H1 (cell line): ENCODE data around the gene ENPP3. TPM values are rescaled to one million over a fixed set of nuclear protein-coding genes. Genes with fewer than 3 reads are reported as not detected.

ENCODE experiments used
- CTCF ChIA-PET: fragments of 300-600 bp; sonication (Branson Sonifier 250); formaldehyde crosslinking; loops from one replicate; lab custom pipeline; 2021; ENCODE audit not compliant: partially characterized antibody; lab: Charles Lee
- POLR2A ChIA-PET: fragments of 300-600 bp; sonication (Branson Sonifier 250); formaldehyde crosslinking; loops from one replicate; lab custom pipeline; 2021; ENCODE audit warnings: inconsistent platforms; ENCODE audit not compliant: partially characterized antibody; lab: Charles Lee
- DNase-seq, 2 experiments: peaks; one replicate each; pipeline versions ENCODE4 v3.0.0 to v3.0.0-alpha.2; 2010 to 2022; ENCODE audit warnings: low spot score in 2 of 2, low read depth in 1 of 2, mixed read lengths in 1 of 2
- FAIRE-seq: peaks from 2 replicates; lab custom pipeline; 2011; peaks lifted over from hg19 to GRCh38; lab: Jason Lieb, UNC
- H2AFZ ChIP-seq: 2 replicates; pipeline ENCODE4 v1.8.1; 2012; ENCODE audit warnings: low read length, inconsistent platforms
- H2AK5ac ChIP-seq: 2 replicates; pipeline ENCODE4 v1.6.1; 2013; ENCODE audit warnings: low read depth, low read length
- H2BK120ac ChIP-seq: replicated peaks from 2 replicates; pipeline ENCODE3; 2013; ENCODE audit warnings: low read depth, low read length, inconsistent platforms
- H2BK12ac ChIP-seq: 2 replicates; pipeline ENCODE4 v1.6.1; 2013; ENCODE audit warnings: low read depth, low read length
- H2BK15ac ChIP-seq: 2 replicates; pipeline ENCODE4 v1.6.1; 2013; ENCODE audit warnings: low read length
- H2BK20ac ChIP-seq: 2 replicates; pipeline ENCODE4 v1.6.1; 2013; ENCODE audit warnings: low read length
- H2BK5ac ChIP-seq: 2 replicates; pipeline ENCODE4 v1.6.1; 2013; ENCODE audit warnings: low read depth, low read length
- H3K14ac ChIP-seq: 2 replicates; pipeline ENCODE4 v1.6.1; 2013; ENCODE audit warnings: inconsistent platforms; ENCODE audit not compliant: insufficient read length
- H3K18ac ChIP-seq: 2 replicates; pipeline ENCODE4 v1.6.1; 2013; ENCODE audit warnings: low read length; ENCODE audit errors: extremely low read depth
- H3K23ac ChIP-seq: 2 replicates; pipeline ENCODE4 v1.6.1; 2013; ENCODE audit warnings: inconsistent platforms; ENCODE audit not compliant: insufficient read length
- H3K23me2 ChIP-seq: 2 replicates; pipeline ENCODE4 v1.6.1; 2013; ENCODE audit warnings: low read depth, low read length
- H3K27ac ChIP-seq: 2 replicates; pipeline ENCODE4 v1.6.1; 2011; ENCODE audit warnings: low read depth, low read length, inconsistent platforms
- H3K27me3 ChIP-seq, 4 experiments: replicated peaks in 1 of 4; 1 replicate in 1 of 4; 2 replicates in 3 of 4; pipeline versions ENCODE4 v1.6.1 to v1.8.1; 2011 to 2013; ENCODE audit warnings: low read length in 3 of 4, mild to moderate bottlenecking in 3 of 4, inconsistent platforms in 2 of 4, mixed read lengths in 2 of 4, moderate library complexity in 1 of 4; ENCODE audit not compliant: control insufficient read depth in 3 of 4, insufficient read depth in 3 of 4; ENCODE audit errors: extremely low read depth in 1 of 4
- H3K36me3 ChIP-seq, 4 experiments: 2 replicates each; pipeline versions ENCODE4 v1.6.1 to v1.8.1; 2011 to 2013; ENCODE audit warnings: mild to moderate bottlenecking in 4 of 4, low read length in 3 of 4, moderate library complexity in 2 of 4, control low read depth in 1 of 4, inconsistent platforms in 1 of 4; ENCODE audit not compliant: insufficient read depth in 4 of 4, control insufficient read depth in 2 of 4
- H3K4ac ChIP-seq: replicated peaks from 2 replicates; pipeline ENCODE3; 2013; ENCODE audit warnings: low read length, low read depth, mixed read lengths, inconsistent platforms; ENCODE audit not compliant: insufficient read length
- H3K4me1 ChIP-seq, 4 experiments: replicated peaks in 1 of 4; 1 replicate in 1 of 4; 2 replicates in 3 of 4; pipeline versions ENCODE4 v1.6.1 to v1.8.1; 2011 to 2013; ENCODE audit warnings: low read length in 3 of 4, inconsistent platforms in 2 of 4, mixed read lengths in 1 of 4; ENCODE audit not compliant: insufficient read depth in 4 of 4, control insufficient read depth in 3 of 4
- H3K4me2 ChIP-seq, 2 experiments: 2 replicates each; pipeline versions ENCODE4 v1.6.1 to v1.8.1; 2011 to 2013; ENCODE audit warnings: low read depth in 2 of 2, low read length in 2 of 2, control low read depth in 1 of 2, inconsistent platforms in 1 of 2, mild to moderate bottlenecking in 1 of 2; ENCODE audit not compliant: insufficient read depth in 1 of 2
- H3K4me3 ChIP-seq, 4 experiments: fragments of 200-600, 300-600 bp in 1 of 4; sonication (generic), shearing (Covaris generic), sonication (Bioruptor Twin) in 1 of 4; 2 replicates each; pipeline versions ENCODE4 v1.5.1 to v1.8.1; 2011 to 2016; ENCODE audit warnings: low read length in 4 of 4, low read depth in 3 of 4, control low read depth in 2 of 4, inconsistent platforms in 2 of 4, mild to moderate bottlenecking in 2 of 4, mixed read lengths in 1 of 4, moderate library complexity in 1 of 4; ENCODE audit not compliant: insufficient read depth in 2 of 4; ENCODE audit errors: extremely low read depth in 1 of 4
- H3K56ac ChIP-seq: replicated peaks from 2 replicates; pipeline ENCODE3; 2013; ENCODE audit warnings: low read depth, mild to moderate bottlenecking, mixed read lengths, low read length, inconsistent platforms; ENCODE audit not compliant: insufficient read length
- H3K79me1 ChIP-seq: 2 replicates; pipeline ENCODE4 v1.6.1; 2013; ENCODE audit warnings: low read depth, low read length, control low read depth
- H3K79me2 ChIP-seq, 2 experiments: 2 replicates each; pipeline versions ENCODE4 v1.6.1 to v1.8.1; 2012 to 2013; ENCODE audit warnings: low read length in 2 of 2, mild to moderate bottlenecking in 2 of 2, inconsistent platforms in 1 of 2; ENCODE audit not compliant: insufficient read depth in 2 of 2, control insufficient read depth in 1 of 2
- H3K9ac ChIP-seq, 4 experiments: replicated peaks in 1 of 4; 1 replicate in 1 of 4; 2 replicates in 3 of 4; pipeline versions ENCODE4 v1.6.1 to v1.8.1; 2011 to 2013; ENCODE audit warnings: low read depth in 3 of 4, low read length in 3 of 4, control low read depth in 2 of 4, mild to moderate bottlenecking in 2 of 4, moderate library complexity in 2 of 4, inconsistent platforms in 1 of 4; ENCODE audit errors: extremely low read depth in 1 of 4
- H3K9me3 ChIP-seq, 2 experiments: 2 replicates each; pipeline versions ENCODE4 v1.6.1 to v1.8.1; 2012 to 2013; ENCODE audit warnings: mild to moderate bottlenecking in 2 of 2, moderate library complexity in 2 of 2, control low read depth in 1 of 2, inconsistent platforms in 1 of 2, low read depth in 1 of 2, low read length in 1 of 2, mixed read lengths in 1 of 2; ENCODE audit not compliant: insufficient read depth in 2 of 2
- H4K20me1 ChIP-seq, 2 experiments: replicated peaks in 1 of 2; 2 replicates each; pipeline versions ENCODE3 to v1.8.1; 2011 to 2013; ENCODE audit warnings: inconsistent platforms in 2 of 2, low read length in 2 of 2, mild to moderate bottlenecking in 1 of 2; ENCODE audit not compliant: insufficient read depth in 2 of 2, control insufficient read depth in 1 of 2
- H4K5ac ChIP-seq: 2 replicates; pipeline ENCODE4 v1.6.1; 2013; ENCODE audit warnings: low read length, low read depth, mixed read lengths, inconsistent platforms; ENCODE audit not compliant: insufficient read length
- H4K8ac ChIP-seq: 2 replicates; pipeline ENCODE4 v1.8.0; 2013; ENCODE audit warnings: mild to moderate bottlenecking, moderate library complexity, low read length, inconsistent platforms; ENCODE audit not compliant: insufficient read depth; ENCODE audit errors: extremely low read depth
- H4K91ac ChIP-seq: replicated peaks from 2 replicates; pipeline ENCODE3; 2013; ENCODE audit warnings: low read length, mixed read lengths, inconsistent platforms; ENCODE audit not compliant: insufficient read length
- BACH1 ChIP-seq: IDR thresholded peaks from 2 replicates; pipeline ENCODE4 v1.6.1; 2012; ENCODE audit warnings: low read length, improper control_type of control experiment
- BCL11A ChIP-seq, 2 experiments: IDR thresholded peaks; one replicate each; pipeline ENCODE4 v1.6.1; 2011; ENCODE audit warnings: low read depth in 2 of 2, low read length in 2 of 2, mild to moderate bottlenecking in 2 of 2
- CHD1 ChIP-seq: IDR thresholded peaks from 2 replicates; pipeline ENCODE4 v1.6.1; 2012; ENCODE audit warnings: low read depth, low read length, improper control_type of control experiment
- EGR1 ChIP-seq: IDR thresholded peaks from 2 replicates; pipeline ENCODE4 v1.6.1; 2011; ENCODE audit warnings: low read depth, low read length, borderline replicate concordance
- FOSL1 ChIP-seq: IDR thresholded peaks from 2 replicates; pipeline ENCODE4 v1.6.1; 2011; ENCODE audit warnings: mild to moderate bottlenecking, low read depth, low read length, moderate library complexity; ENCODE audit not compliant: insufficient read depth
- NANOG ChIP-seq: IDR thresholded peaks from 2 replicates; pipeline ENCODE4 v1.6.1; 2011; ENCODE audit warnings: low read length, low read depth, mild to moderate bottlenecking, inconsistent platforms; ENCODE audit not compliant: insufficient read depth, poor library complexity, severe bottlenecking
- POLR2A ChIP-seq, 2 experiments: IDR thresholded peaks; 1 replicate in 1 of 2; 2 replicates in 1 of 2; pipeline ENCODE4 v1.6.1; 2011; ENCODE audit warnings: low read depth in 2 of 2, low read length in 2 of 2, mild to moderate bottlenecking in 2 of 2; ENCODE audit errors: control extremely low read depth in 1 of 2
- RFX5 ChIP-seq: IDR thresholded peaks from 2 replicates; pipeline ENCODE4 v1.6.1; 2011; ENCODE audit warnings: low read depth, low read length, improper control_type of control experiment, borderline replicate concordance
- RXRA ChIP-seq: IDR thresholded peaks from 2 replicates; pipeline ENCODE4 v1.6.1; 2011; ENCODE audit warnings: low read depth, mild to moderate bottlenecking, low read length, moderate library complexity; ENCODE audit not compliant: insufficient read depth
- SP1 ChIP-seq: IDR thresholded peaks from 2 replicates; pipeline ENCODE4 v1.6.1; 2011; ENCODE audit warnings: low read depth, low read length
- WGBS, 2 experiments: shearing (Covaris generic) in 1 of 2; methylation state at CpG; one replicate each; pipeline versions ENCODE4 v1.1.6 to v1.1.7; 2013 to 2015; ENCODE audit warnings: low lambda C conversion rate in 2 of 2, mixed read lengths in 2 of 2, inconsistent platforms in 1 of 2, low coverage in 1 of 2, missing lambda C conversion rate in 1 of 2; ENCODE audit not compliant: insufficient replicate concordance in 2 of 2, insufficient coverage in 1 of 2, insufficient read length in 1 of 2; ENCODE audit errors: extremely low coverage in 1 of 2, missing lambda C conversion rate in 1 of 2; 5-methylcytosine and 5-hydroxymethylcytosine counted together
- polyA plus RNA-seq, 7 experiments: library from polyadenylated mRNA; depleted of rRNA in 3 of 7; stranded (reverse) in 5 of 7; unstranded in 2 of 7; fragments of >200 nt in 5 of 7; fragments of 200-250 nt in 2 of 7; gene quantifications; 1 replicate in 5 of 7; 2 replicates in 1 of 7; 4 replicates in 1 of 7; pipeline versions ENCODE4 v1.2.1 to v1.2.3, GENCODE V29; 2011 to 2013; ENCODE audit warnings: missing spikeins in 2 of 7, mixed read lengths in 2 of 7
- total RNA-seq: library from RNA; stranded (reverse); fragmentation: NEBNext Ultra II Directional; extraction: Animal tissue kit (Norgen Biotek cat#: 25700); gene quantifications from 2 replicates; pipeline ENCODE4 v1.2.1, GENCODE V29; 2021

Gene ENPP3
- total and polyA plus RNA-seq, 2 of the 8 experiments (the other 6 are each of a cell fraction or from before 2014, with no cell fraction given): 0.11 TPM; not detected in 1

- Histone ChIP-seq H3K4me1 (no peaks in the 10 kb centered on the region), H3K4me2 (no peak overlapping the region), H3K36me3 (no peaks in the 10 kb centered on the region), H3K56ac (no peak overlapping the region), H2BK120ac (no peak overlapping the region), H3K23ac (no peak overlapping the region), H3K27ac (no peak overlapping the region), H3K79me1 (no peaks in the 10 kb centered on the region), H4K8ac (no peak overlapping the region), H2BK5ac (no peak overlapping the region), H2BK12ac (no peak overlapping the region), H3K14ac (no peak overlapping the region), H3K27me3 (no peaks in the 10 kb centered on the region), H3K79me2 (no peaks in the 10 kb centered on the region), H2AFZ (no peak overlapping the region), H3K4me3 (no peak overlapping the region), H3K4ac (no peak overlapping the region), H4K5ac (no peak overlapping the region), H2AK5ac (no peak overlapping the region), H2BK15ac (no peak overlapping the region), H4K20me1 (no peaks in the 10 kb centered on the region), H3K9me3 (peaks cover 0 to 10% of the 10 kb centered on the region in 2 experiments; a peak in 1 of 4 replicates), H3K18ac (no peak overlapping the region), H4K91ac (no peak overlapping the region), H3K9ac (no peak overlapping the region), H3K23me2 (no peaks in the 10 kb centered on the region), H2BK20ac (no peak overlapping the region)
- 89% methylated on average over 5 of the region's 5 CpGs; no CpG with 5 or more reads in 1 of the 2 experiments for WGBS, 2 experiments
- no peak for FAIRE-seq
- ChIA-PET CTCF (interaction anchor here (0.7 to 1.8 kb wide), 4 partner anchors 10 to 568 kb away, joined by 3 to 5 read pairs (median 4); no protein-coding TSS in a partner anchor), POLR2A (interaction anchor here (1.0 kb wide), 1 partner anchor 204 kb away, joined by 3 read pairs; no protein-coding TSS in a partner anchor)
- DNase-seq: no peak
- no peak for TF ChIP-seq BCL11A (IDR thresholded peaks at IDR 0.05; ENCODE audit: low read depth in 2 of 2, low read length in 2 of 2)
- no peak for TF ChIP-seq FOSL1
- TF ChIP-seq CHD1: no peak
- TF ChIP-seq EGR1: no peak
- TF ChIP-seq SP1: no peak
- TF ChIP-seq RFX5: no peak
- TF ChIP-seq BACH1: no peak
- no peak for TF ChIP-seq RXRA
- TF ChIP-seq NANOG: no peak
- TF ChIP-seq POLR2A (IDR thresholded peaks at IDR 0.05; ENCODE audit: control extremely low read depth in 1 of 2, low read depth in 2 of 2, low read length in 2 of 2): no peak
Measured at GRCh38 chr6:131730264-131730663, 93.2 kb downstream of the ENPP3 start.
